GM12864 (cell line): Measurements from ENCODE around the gene PON1.

Experiments
- DNase-seq: peaks from one replicate; pipeline ENCODE4 v3.0.0-alpha.2; 2011; ENCODE audit warnings: low read depth
- H3K4me3 ChIP-seq: 2 replicates; pipeline ENCODE4 v1.5.1; 2011; ENCODE audit warnings: mild to moderate bottlenecking, low read depth, low read length, control low read depth
- CTCF ChIP-seq: IDR thresholded peaks from 2 replicates; pipeline ENCODE4 v1.5.1; 2011; ENCODE audit warnings: low read depth, mild to moderate bottlenecking, moderate library complexity, low read length, control low read depth, inconsistent platforms; ENCODE audit errors: missing control alignments

Gene PON1

GRCh38 chr7:95318501-95319100 is 5.7 kb downstream of the PON1 start:
- H3K4me3 ChIP-seq = no peak overlapping the region
- TF ChIP-seq CTCF = no peak
- DNase-seq = no peak

- TF ChIP-seq CTCF = no peak
- no peak overlapping the region for H3K4me3 ChIP-seq
Observed at GRCh38 chr7:95317966-95318365, 6.4 kb downstream of the PON1 start.

GRCh38 chr7:95317546-95317945 is 6.8 kb downstream of the PON1 start:
- no peak for TF ChIP-seq CTCF
- no peak for DNase-seq
- H3K4me3 ChIP-seq = no peak overlapping the region

More at GRCh38 chr7:95317966-95318365, 6.4 kb downstream of the PON1 start:
- DNase-seq = no peak

GRCh38 chr7:95316588-95316987 is 7.7 kb downstream of the PON1 start:
- TF ChIP-seq CTCF = no peak
- DNase-seq = no peak
- no peak overlapping the region for H3K4me3 ChIP-seq

- H3K4me3 ChIP-seq = no peak overlapping the region
- DNase-seq = no peak
- no peak for TF ChIP-seq CTCF
Observed at GRCh38 chr7:95312561-95312960, 11.8 kb downstream of the PON1 start.

GRCh38 chr7:95311389-95311788 is 12.9 kb downstream of the PON1 start:
- TF ChIP-seq CTCF = no peak
- DNase-seq = no peak
- no peak overlapping the region for H3K4me3 ChIP-seq

GRCh38 chr7:95309951-95310350 is 14.4 kb downstream of the PON1 start:
- no peak for TF ChIP-seq CTCF
- DNase-seq = no peak
- H3K4me3 ChIP-seq = no peak overlapping the region
